ENCODE data around the gene NSUN4. TPM values are rescaled to one million over a fixed set of nuclear protein-coding genes. Genes with fewer than 3 reads are reported as not detected.

The NSUN4 gene
- total RNA-seq, 1 experiment from 2014 or later: 33.9 TPM

- no peak for TF ChIP-seq EZH2 (IDR thresholded peaks at IDR 0.05; ENCODE audit: low read depth)
- no peak for TF ChIP-seq CTCF (conservative IDR thresholded peaks at IDR 0.05)
- intact Hi-C loops (cut with micrococcal nuclease; ENCODE audit: unreplicated experiment): no loop called here
- H2AFZ ChIP-seq: no peak overlapping the region
- H3K27me3 ChIP-seq (ENCODE audit: insufficient read depth, low read depth): no peaks in the 10 kb centered on the region
- H3K4me3 ChIP-seq: no peak overlapping the region
- H3K36me3 ChIP-seq (ENCODE audit: low read depth): no peaks in the 10 kb centered on the region
- peaks cover 8% of the 10 kb centered on the region; the same call in 1 of the 2 replicates for H3K4me1 ChIP-seq (replicated peaks; ENCODE audit: insufficient read depth)
- no peak for DNase-seq
- H3K27ac ChIP-seq: no peak overlapping the region
- BruUV-seq (replicated peaks): no TSS peak
- POLR2A ChIA-PET (ENCODE audit: unreplicated experiment): interaction anchor here (0.7 kb wide), 1 partner anchor 118 kb away, joined by 6 read pairs; no protein-coding TSS in a partner anchor
- no peaks in the 10 kb centered on the region for H3K9me2 ChIP-seq (ENCODE audit: insufficient read depth)
- CTCF ChIA-PET: interaction anchor here (0.6 to 0.7 kb wide), 2 partner anchors 126 to 1037 kb away, joined by 3 to 11 read pairs; no protein-coding TSS in a partner anchor
- H3K4me2 ChIP-seq: no peak overlapping the region
- H4K20me1 ChIP-seq (ENCODE audit: insufficient read depth): no peaks in the 10 kb centered on the region
- H3K79me2 ChIP-seq (ENCODE audit: low read depth): no peaks in the 10 kb centered on the region
- H3K9me3 ChIP-seq (ENCODE audit: insufficient read depth, low read depth): no peaks in the 10 kb centered on the region
- no peaks in the 10 kb centered on the region for H3F3A ChIP-seq (ENCODE audit: insufficient read depth, low read depth)
Measured at GRCh38 chr1:46399307-46399706, 58.7 kb downstream of the NSUN4 start.

DNA sequence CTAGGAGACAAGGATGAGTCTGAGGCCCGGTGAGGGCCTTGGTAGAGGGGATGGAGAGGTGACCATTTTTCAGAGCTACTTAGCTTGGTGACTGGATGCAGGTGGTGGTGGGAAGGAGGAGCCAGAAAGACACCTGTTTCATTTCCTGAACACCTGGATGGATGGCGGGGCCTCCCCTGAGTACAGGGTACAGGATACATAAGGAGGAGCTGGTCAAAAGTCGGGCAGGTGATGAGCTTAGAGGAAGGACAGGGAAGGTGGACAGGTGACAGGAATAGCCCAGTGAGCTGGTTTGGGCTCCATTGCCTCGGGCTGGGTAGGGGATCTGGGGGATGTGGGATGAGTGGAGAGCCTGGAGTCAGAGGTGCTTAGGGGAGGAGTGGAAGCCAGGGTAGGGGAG lies 59.8 kb downstream of the NSUN4 start:
- Histone ChIP-seq H3K9me2 (ENCODE audit: insufficient read depth) (no peaks in the 10 kb centered on the region), H3K9me3 (ENCODE audit: insufficient read depth, low read depth) (no peaks in the 10 kb centered on the region), H3K27ac (no peak overlapping the region), H4K20me1 (ENCODE audit: insufficient read depth) (no peaks in the 10 kb centered on the region), H3K79me2 (ENCODE audit: low read depth) (no peaks in the 10 kb centered on the region), H3K36me3 (ENCODE audit: low read depth) (no peaks in the 10 kb centered on the region), H3K4me2 (no peak overlapping the region), H3K4me3 (no peak overlapping the region), H3K4me1 (replicated peaks; ENCODE audit: insufficient read depth) (peaks cover 8% of the 10 kb centered on the region; the same call in 1 of the 2 replicates), H2AFZ (no peak overlapping the region), H3F3A (ENCODE audit: insufficient read depth, low read depth) (no peaks in the 10 kb centered on the region), H3K27me3 (ENCODE audit: insufficient read depth, low read depth) (no peaks in the 10 kb centered on the region)
- ChIA-PET CTCF (no interaction called here), POLR2A (ENCODE audit: unreplicated experiment) (no interaction called here)
- intact Hi-C loops (cut with micrococcal nuclease; ENCODE audit: unreplicated experiment): loop anchor here (10.0 kb wide), 3 partner anchors 314 to 774 kb away; partner anchors contain the start of gene EFCAB14
- no peak for DNase-seq
- TF ChIP-seq EZH2 (IDR thresholded peaks at IDR 0.05; ENCODE audit: low read depth): no peak
- TF ChIP-seq CTCF (conservative IDR thresholded peaks at IDR 0.05): no peak
- no TSS peak for BruUV-seq (replicated peaks)

DNA sequence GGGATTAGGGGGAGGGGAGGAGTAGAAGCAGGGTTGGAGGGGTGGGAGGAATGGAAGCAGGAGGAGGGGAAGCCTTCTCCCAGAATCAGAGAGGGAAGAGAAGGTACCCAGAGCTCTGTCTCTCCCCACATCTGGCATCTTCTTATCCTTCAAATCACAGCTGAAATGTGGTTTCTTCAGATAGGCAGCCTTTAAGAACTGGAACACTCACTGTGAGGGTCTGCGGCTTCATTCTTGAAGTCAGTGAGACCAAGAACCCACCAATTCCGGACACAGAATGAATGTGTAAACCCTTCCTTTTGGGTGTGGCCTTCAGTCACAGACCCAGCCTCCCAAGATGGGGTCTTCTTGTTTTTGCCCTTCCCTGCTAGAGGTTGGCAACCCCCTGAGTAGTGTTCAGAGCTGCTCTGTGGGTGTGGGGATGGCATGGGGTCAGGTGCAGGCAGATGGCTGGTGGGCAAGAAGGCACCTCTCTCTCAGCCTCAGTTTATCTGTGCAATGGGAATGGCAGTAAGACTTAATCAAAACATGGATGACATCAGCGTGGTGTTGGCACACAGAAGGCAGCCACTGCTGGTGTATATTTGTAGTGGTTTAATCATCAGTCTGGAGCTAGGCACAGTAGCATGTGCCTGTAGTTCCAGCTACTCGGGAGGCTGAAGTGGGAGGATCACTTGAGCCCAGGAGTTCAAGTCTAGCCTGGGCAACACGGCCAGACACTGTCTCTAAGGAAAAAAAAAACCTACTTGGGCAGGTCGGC lies 60.7 kb downstream of the NSUN4 start:
- CTCF ChIA-PET: interaction anchor here (0.5 to 0.7 kb wide), 2 partner anchors 178 to 230 kb away, joined by 3 to 5 read pairs; no protein-coding TSS in a partner anchor
- intact Hi-C loops (cut with micrococcal nuclease; ENCODE audit: unreplicated experiment): loop anchor here (10.0 kb wide), 3 partner anchors 313 to 773 kb away; partner anchors contain the start of gene EFCAB14

More for the DNA sequence above, 60.7 kb downstream of the NSUN4 start:
- peak overlapping the region; percentile 28; the same call in 1 of the 2 replicates for H3K4me2 ChIP-seq
- H3K79me2 ChIP-seq (ENCODE audit: low read depth): no peaks in the 10 kb centered on the region
- no peak for DNase-seq
- no peaks in the 10 kb centered on the region for H3K9me2 ChIP-seq (ENCODE audit: insufficient read depth)
- H3K4me1 ChIP-seq (replicated peaks; ENCODE audit: insufficient read depth): peaks cover 8% of the 10 kb centered on the region; the same call in 1 of the 2 replicates
- no peak overlapping the region for H3K27ac ChIP-seq
- POLR2A ChIA-PET (ENCODE audit: unreplicated experiment): interaction anchor here (0.6 kb wide), 1 partner anchor 79 kb away, joined by 4 read pairs; no protein-coding TSS in a partner anchor
- no peaks in the 10 kb centered on the region for H3K36me3 ChIP-seq (ENCODE audit: low read depth)
- H3K27me3 ChIP-seq (ENCODE audit: insufficient read depth, low read depth): no peaks in the 10 kb centered on the region
- H3F3A ChIP-seq (ENCODE audit: insufficient read depth, low read depth): no peaks in the 10 kb centered on the region
- no TSS peak for BruUV-seq (replicated peaks)
- H3K4me3 ChIP-seq: no peak overlapping the region
- no peak overlapping the region for H2AFZ ChIP-seq
- H3K9me3 ChIP-seq (ENCODE audit: insufficient read depth, low read depth): no peaks in the 10 kb centered on the region
- no peaks in the 10 kb centered on the region for H4K20me1 ChIP-seq (ENCODE audit: insufficient read depth)
- no peak for TF ChIP-seq CTCF (conservative IDR thresholded peaks at IDR 0.05)
- no peak for TF ChIP-seq EZH2 (IDR thresholded peaks at IDR 0.05; ENCODE audit: low read depth)
